Measurements from ENCODE around the gene PTH2.

The PTH2 gene

DNA sequence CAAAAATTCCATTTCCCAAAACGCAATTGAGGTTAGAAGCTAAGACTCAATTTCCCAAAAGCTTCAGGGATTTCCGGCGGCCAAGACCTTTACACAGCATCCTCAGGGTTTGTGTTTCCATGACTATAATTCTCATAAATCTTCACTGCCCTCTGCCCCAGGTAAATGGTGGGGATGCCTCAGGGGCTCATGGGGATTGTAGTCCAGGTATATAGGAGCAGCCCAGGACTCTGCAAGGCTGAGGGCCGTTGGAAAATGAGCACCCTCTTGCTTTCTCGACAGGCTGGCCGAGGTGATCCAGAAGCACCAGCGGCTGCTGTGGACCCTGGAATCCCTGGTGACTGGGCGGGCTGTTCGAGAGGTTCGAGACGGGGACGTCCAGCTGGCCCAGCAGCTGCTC, 36.1 kb upstream of the PTH2 start:
- Histone ChIP-seq H3K27ac (no peak overlapping the region), H3K4me3 (ENCODE audit: low read depth in 1 of 2, low read length in 1 of 2) (no peak overlapping the region), H3K27me3 (no peaks in the 10 kb centered on the region), H3K4me1 (ENCODE audit: control insufficient read depth in 1 of 2, insufficient read depth in 1 of 2, low read depth in 1 of 2, low read length in 1 of 2) (no peaks in the 10 kb centered on the region), H3K9me3 (no peaks in the 10 kb centered on the region), H3K36me3 (peaks cover 13% of the 10 kb centered on the region)
- TF ChIP-seq, protein P1, sequence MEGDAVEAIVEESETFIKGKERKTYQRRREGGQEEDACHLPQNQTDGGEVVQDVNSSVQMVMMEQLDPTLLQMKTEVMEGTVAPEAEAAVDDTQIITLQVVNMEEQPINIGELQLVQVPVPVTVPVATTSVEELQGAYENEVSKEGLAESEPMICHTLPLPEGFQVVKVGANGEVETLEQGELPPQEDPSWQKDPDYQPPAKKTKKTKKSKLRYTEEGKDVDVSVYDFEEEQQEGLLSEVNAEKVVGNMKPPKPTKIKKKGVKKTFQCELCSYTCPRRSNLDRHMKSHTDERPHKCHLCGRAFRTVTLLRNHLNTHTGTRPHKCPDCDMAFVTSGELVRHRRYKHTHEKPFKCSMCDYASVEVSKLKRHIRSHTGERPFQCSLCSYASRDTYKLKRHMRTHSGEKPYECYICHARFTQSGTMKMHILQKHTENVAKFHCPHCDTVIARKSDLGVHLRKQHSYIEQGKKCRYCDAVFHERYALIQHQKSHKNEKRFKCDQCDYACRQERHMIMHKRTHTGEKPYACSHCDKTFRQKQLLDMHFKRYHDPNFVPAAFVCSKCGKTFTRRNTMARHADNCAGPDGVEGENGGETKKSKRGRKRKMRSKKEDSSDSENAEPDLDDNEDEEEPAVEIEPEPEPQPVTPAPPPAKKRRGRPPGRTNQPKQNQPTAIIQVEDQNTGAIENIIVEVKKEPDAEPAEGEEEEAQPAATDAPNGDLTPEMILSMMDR (IDR thresholded peaks at IDR 0.05) = no peak

- TF ChIP-seq, protein P1 (IDR thresholded peaks at IDR 0.05) = no peak
- peaks cover 6 to 8% of the 10 kb centered on the region in 2 experiments for H3K4me1 ChIP-seq (ENCODE audit: control insufficient read depth in 1 of 2, insufficient read depth in 1 of 2, low read depth in 1 of 2, low read length in 1 of 2)
- H3K36me3 ChIP-seq = peaks cover 7% of the 10 kb centered on the region
- no peak overlapping the region for H3K4me3 ChIP-seq (ENCODE audit: low read depth in 1 of 2, low read length in 1 of 2)
- H3K9me3 ChIP-seq = no peaks in the 10 kb centered on the region
- no peaks in the 10 kb centered on the region for H3K27me3 ChIP-seq
- no peak overlapping the region for H3K27ac ChIP-seq
Measured at GRCh38 chr19:49458567-49458903, 35.3 kb upstream of the PTH2 start.

- Histone ChIP-seq H3K4me3 (ENCODE audit: low read depth in 1 of 2, low read length in 1 of 2) (no peak overlapping the region), H3K36me3 (peaks cover 7% of the 10 kb centered on the region), H3K4me1 (ENCODE audit: control insufficient read depth in 1 of 2, insufficient read depth in 1 of 2, low read depth in 1 of 2, low read length in 1 of 2) (peaks cover 23 to 25% of the 10 kb centered on the region in 2 experiments), H3K9me3 (no peaks in the 10 kb centered on the region), H3K27ac (no peak overlapping the region), H3K27me3 (no peaks in the 10 kb centered on the region)
- TF ChIP-seq, protein P1 (IDR thresholded peaks at IDR 0.05) = no peak
Measured at GRCh38 chr19:49456326-49456725, 33.1 kb upstream of the PTH2 start.

- Histone ChIP-seq H3K4me1 (ENCODE audit: control insufficient read depth in 1 of 2, insufficient read depth in 1 of 2, low read depth in 1 of 2, low read length in 1 of 2) (peaks cover 24 to 25% of the 10 kb centered on the region in 2 experiments), H3K27me3 (no peaks in the 10 kb centered on the region), H3K36me3 (peaks cover 7% of the 10 kb centered on the region), H3K4me3 (ENCODE audit: low read depth in 1 of 2, low read length in 1 of 2) (no peak overlapping the region), H3K9me3 (no peaks in the 10 kb centered on the region), H3K27ac (no peak overlapping the region)
- TF ChIP-seq, protein P1 (IDR thresholded peaks at IDR 0.05) = no peak
Measured at GRCh38 chr19:49455773-49456172, 32.5 kb upstream of the PTH2 start.

- Histone ChIP-seq H3K4me1 (ENCODE audit: control insufficient read depth in 1 of 2, insufficient read depth in 1 of 2, low read depth in 1 of 2, low read length in 1 of 2) (peaks cover 24 to 25% of the 10 kb centered on the region in 2 experiments), H3K27ac (peak overlapping the region; percentile 88)
- TF ChIP-seq, protein P1 (IDR thresholded peaks at IDR 0.05) = no peak
Measured at GRCh38 chr19:49453757-49454240, 30.6 kb upstream of the PTH2 start.

More at GRCh38 chr19:49453757-49454240, 30.6 kb upstream of the PTH2 start:
- Histone ChIP-seq H3K9me3 (no peaks in the 10 kb centered on the region), H3K27me3 (no peaks in the 10 kb centered on the region), H3K4me3 (ENCODE audit: low read depth in 1 of 2, low read length in 1 of 2) (peak overlapping the region; percentile 83 to 97), H3K36me3 (no peaks in the 10 kb centered on the region)

Measured in neutrophil (primary cell).